Hypothalamus (tissue), 51 donors: ENCODE measurements around the gene MYO3B.
"Not testable (repeated sequence)": the region's sequence is repeated elsewhere in the genome, so short reads cannot be mapped to it uniquely, and the experiment has no call there.

Source experiments
- DNase-seq, 51 donors: peaks; one replicate each; lab custom pipeline; 2025; lab: John Stamatoyannopoulos, UW

Gene MYO3B

DNA sequence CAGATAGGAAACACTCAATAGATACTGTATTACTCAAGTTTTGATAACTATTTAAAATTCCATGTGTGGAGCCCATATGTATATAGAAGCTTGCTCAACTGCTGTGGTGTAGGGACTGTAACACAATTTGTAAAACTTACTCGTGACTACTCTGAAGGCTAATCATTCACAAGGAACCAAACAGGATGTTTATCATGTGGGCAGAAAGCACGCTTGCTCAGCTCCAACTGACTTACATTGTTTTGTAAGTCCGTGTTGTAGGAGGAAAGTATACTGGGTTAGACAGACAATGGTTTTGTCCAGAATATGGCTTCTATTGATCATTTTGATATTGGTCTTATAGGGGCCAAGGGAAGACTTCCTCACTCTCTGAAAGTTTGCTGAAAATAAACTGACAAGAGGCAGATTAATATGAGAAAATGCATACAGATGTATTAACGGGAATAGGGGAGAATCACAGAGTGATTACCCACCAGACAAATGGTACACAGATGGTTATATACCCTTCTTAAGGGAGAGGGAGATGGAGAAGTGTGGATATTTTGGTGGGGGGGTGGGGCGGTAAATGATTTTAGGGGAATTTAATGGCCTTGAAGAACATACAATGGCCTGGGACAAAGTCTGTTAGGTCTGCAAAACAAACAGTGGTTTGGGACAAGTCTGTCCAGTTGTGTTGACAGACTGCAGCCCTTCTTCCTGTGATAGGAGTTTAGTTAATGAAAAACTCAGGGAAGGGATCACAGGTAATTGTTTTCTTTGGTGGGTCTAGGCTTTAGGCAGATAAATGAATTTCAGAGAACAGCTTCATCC, 277.9 kb downstream of the MYO3B start:
- DNase-seq = no peak

DNA sequence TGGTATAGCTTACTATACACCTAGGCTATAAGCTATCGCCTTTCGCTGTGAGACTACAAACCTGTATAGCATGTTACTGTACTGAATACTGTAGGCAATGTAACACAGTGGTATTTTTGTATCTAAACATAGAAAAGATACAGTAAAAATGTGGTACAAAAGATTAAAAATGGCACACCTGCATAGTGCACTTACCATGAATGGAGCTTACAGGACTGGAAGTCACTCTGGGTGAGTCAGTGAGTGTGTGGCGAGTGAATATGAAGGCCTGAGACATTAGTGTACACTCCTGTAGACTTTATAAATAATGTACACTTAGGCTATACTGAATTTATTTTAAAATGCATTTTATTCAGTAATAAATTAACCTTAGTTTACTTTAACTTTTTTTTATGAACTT, 279.0 kb downstream of the MYO3B start:
- no peak for DNase-seq

DNA sequence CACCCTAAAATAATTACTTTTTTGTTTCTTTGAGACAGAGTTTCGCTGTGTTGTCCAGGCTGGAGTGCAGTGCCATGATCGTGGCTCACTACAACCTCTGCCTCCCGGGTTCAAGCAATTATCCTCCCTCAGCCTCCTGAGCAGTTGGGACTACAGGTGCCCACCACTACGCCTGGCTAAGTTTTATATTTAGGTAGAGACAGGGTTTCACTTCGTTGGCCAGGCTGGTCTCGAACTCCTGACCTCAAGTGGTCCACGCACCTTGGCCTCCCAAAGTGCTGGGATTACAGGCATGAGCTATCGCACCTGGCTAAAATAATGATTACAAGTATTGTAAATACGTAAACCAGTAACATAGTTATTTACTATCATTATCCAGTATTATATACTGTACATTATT, 279.8 kb downstream of the MYO3B start:
- DNase-seq = no peak

DNA sequence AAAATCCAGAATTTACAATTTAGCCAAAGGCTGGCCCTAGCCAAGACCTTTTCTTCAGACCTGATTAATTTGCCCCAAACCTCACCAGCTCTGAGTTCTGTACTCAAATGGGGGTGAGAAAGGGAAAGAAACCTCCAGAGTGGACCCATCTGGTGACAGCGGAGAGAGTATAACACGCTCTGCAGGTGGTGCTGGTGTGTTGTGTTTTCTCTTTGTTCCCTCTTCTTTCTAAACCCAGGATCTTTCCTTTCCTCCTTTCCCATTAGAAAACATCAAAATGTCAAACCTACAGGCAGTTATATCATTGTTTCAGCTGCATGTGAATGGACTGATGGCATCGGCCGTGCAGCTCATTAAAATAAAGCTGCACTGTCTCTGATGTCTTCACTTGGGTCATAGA, 283.9 kb downstream of the MYO3B start:
- DNase-seq = peak in 3 of 51 donors; percentile 1 to 3 (median 2)

DNA sequence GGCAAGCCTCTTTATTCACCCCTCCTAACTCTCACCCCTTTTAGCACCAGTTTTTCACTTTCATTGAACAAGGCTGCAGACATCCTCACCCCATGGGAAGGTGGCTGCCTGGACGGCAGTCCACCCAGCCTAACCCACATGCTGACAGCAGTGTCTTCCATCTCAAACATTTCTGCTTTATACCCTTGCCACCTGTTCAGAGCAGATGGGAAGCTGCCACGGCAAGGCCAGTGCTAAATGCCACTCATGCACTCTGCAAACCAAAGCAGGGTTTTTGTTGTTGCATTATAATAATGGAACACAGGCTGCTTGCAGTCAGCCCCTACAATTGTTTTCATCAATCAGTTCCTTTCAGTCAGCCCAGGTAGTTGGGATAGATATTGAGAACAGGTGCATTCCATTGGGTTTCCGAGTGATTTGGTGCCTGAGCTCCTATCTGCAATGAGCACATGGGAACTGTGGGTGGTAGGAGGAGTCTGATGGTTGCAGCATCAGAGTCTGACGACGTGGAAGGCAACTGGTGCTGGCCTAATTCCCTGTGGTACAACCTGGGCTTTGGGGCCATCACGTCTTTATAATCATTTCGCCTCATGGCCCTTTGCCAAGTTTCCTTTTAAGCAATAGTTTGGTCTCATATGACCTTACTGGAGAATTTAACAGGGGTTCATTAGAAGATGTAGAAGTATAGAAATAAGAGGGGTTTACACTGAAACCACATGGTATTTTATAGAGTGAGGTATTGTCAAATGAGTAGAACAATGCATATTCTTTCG, 284.7 kb downstream of the MYO3B start:
- no peak for DNase-seq

DNA sequence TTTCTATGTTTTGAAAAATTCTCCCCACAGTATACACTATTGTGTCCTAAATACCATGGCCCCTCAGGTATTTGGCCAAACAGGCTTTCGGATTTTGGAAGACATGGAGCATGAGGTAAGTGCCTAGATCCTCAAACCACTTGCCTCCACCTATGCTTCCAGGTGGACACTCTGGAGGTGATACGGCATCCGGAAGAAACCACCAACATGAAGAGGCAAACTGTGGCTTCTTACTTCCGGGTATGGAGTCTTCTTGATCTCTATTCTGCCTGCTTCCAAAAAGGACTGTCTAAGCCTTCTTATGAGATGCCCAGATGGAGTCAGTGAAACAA, 285.2 kb downstream of the MYO3B start:
- no peak for DNase-seq

DNA sequence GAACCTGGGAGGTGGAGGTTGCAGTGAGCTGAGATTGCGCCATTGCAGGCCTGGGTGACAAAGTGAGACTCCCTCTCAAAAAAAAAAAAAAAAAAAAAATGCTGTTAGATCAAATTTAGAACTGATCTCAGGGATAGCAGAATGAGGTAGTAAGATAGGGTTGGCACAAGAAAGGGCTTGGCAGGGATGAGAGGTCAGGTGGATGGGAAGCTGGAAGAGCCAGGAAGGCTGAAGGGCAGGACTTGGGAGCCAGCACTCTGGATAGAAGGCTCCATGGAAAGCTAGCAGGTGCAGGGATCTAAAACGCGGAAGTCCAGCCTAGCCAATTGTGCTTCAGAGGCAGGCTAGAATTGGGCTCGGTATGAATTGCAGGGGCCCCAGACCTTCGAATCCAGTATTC, 286.3 kb downstream of the MYO3B start:
- no peak for DNase-seq

DNA sequence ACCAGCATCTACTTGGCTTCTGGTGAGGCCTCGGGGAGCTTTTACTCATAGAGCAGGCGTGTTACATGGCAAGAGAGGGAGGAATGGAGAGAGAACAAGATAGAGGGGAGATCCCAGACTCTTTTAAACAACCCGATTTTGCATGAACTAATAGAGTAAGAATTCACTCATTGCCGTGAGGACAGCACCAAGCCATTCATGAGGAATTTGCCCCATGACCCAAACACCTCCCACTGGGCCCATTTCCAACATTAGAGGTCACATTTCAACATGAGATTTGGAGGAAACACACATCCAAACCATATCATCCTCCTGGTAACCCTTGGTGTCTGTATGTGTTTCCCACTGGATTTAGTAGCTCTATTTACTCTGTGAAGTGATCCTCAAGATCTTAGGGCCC, 287.3 kb downstream of the MYO3B start:
- no peak for DNase-seq

DNA sequence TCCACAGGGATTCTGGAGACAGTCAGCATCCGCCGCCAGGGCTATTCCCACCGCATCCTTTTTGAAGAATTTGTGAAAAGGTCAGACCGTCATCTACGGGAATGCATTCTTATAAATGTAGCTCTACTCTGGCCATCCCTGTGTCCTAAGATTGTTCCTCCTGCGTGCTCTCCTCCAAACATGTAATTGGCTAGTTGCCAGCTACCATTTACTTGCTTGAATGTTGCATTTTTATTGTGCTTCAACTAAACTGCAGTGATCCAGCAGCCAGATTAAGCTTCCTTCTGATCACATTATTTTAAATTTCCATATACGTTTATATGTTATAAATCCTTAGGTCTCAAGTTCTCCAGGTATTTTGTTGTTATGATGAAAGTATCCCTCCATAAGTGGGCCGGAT, 288.7 kb downstream of the MYO3B start:
- no peak for DNase-seq

DNA sequence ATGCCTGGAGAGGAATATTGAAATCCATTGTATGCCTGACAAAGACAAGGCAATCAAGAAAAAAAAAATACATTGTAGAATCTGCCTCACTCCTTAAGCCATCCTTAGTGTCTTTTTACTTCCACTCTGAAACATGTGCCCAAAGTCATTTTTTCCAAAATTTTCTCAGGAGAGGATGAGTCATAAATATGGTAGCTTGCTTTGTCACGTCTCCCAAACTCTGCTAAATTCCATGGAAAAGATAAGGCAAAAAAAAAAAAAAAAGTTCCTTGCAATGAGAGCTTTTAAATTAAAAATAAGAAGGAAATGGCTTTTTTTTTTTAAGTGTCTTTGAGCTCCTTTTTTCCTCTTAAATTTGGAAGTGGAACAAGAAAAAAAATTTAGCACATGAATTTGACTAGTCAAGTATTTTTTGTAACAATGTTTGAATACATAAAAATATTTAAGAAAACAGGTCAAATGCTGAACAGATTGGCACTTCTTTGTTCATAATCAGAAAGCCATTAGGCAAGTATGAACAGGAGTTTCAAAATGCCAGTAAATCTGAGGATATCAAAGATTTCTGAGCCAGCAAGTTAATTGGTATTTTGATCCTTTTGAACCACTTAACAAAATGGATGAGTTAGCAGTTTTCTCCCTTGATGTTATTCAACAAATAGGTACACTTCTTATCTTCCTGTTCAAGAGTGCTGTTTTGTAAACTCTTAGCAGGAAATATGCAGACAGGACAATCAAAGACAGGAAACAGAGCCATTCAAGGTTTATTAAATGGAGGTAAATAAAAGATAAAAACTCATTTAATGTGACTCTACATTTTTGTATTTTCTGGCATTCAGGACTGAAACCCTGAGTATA, 289.8 kb downstream of the MYO3B start:
- no peak for DNase-seq

DNA sequence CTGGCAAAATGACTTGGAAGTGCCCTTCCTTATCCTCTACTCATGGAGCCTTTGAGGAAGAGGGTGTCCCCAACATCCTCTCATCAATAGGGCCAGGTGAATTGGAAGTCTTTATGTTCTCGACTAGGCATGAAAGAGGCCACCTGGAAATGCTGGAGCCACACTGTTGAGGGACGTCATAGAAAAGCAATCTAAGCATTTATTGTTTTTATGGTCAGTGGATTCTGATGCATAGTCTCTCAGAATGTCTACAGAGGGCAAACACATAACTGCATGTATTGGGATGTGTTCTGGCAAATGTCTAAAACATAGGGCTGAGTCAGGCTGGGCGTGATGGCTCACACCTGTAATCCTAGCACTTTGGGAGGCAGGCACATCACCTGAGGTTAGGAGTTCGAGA, 290.6 kb downstream of the MYO3B start:
- no peak for DNase-seq

DNA sequence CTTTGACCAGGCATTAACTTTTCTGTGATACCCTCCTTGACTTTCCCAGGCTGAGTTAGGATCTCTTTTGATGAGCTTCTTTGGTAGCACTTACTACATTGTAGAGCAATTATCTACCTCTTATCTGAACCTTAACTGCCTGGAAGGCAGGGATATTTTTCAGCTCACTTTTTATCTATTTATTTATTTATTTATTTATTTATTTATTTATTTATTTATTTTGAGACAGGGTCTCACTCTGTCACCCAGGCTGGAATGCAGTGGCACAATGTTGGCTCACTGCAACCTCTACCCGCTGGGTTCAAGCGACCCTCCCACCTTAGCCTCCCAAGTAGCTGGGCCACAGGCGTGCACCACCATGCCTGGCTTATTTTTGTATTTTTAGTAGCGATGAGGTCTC, 294.6 kb downstream of the MYO3B start:
- not testable (repeated sequence) for DNase-seq

DNA sequence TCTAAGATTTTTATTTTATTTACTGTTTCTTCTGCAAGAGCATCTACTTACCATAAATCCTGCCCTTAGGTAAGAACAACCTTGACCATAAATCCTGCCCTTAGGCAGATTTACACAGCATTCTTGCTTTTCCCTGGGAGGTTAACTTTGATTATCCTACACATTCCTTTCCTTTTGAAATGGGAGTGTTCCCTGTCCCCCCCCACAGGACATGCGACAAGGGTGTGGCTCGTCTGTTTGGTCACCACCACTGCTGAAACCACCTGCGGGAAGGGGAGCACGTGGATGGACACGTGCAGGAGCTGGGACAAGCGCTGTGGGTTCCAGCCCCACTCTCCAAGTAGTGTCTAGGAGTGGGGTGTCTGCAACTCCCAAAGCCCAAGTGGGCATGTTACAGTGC, 297.9 kb downstream of the MYO3B start:
- DNase-seq = no peak

DNA sequence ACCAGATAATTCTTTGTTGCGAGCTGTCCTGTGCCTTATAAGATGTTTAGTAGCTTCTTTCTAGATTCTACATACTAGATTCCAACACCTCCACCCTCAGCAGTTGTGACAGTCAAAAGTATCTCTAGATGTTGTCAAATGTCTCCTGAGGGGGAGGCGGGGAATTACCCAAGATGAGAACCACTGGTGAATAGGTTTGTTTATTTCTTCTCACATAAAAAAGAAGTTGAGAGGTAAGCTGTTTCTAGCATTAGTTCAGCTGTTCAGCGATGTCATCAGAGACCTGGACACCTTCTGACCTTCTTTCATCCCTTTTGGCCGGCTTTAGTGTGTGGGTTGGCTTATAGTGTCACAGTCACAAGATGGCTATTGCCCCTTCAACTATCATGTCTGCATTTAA, 299.7 kb downstream of the MYO3B start:
- no peak for DNase-seq

DNA sequence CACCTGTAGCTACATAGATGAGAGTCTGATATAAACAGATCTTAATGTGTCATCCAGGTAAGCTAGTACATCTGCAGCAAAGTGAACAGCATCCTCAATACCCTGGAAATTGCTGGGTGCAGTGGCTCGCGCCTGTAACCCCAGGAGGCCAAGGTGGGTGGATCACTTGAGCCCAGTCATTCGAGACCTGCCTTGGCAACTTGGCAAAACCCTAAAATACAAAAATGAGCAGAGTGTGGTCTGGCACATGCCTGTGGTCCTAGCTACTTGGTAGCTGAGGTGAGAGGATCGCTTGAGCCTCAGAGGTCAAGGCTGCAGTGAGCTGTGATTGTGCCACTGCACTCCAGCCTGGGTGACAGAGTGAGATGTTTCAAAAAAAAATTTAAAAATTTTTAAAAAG, 303.3 kb downstream of the MYO3B start:
- DNase-seq = no peak

DNA sequence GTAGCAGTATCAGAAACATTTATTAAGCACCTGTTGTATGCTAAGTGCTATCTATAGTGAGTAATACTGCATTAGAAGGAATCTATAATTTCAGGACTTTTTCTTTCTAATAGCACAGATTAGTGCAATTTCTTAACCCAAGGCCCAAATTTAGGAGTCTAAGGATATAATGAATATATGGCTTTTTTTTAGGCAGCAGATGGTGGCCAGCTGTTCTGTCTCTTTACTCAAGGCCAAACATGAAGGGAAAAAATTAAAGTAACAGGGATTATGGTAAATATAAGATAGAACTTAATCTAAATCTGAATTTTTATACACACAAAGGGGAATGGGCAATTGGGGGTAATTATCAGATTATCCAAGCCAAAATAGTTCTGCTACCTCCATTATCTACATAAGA, 306.6 kb downstream of the MYO3B start:
- no peak for DNase-seq

DNA sequence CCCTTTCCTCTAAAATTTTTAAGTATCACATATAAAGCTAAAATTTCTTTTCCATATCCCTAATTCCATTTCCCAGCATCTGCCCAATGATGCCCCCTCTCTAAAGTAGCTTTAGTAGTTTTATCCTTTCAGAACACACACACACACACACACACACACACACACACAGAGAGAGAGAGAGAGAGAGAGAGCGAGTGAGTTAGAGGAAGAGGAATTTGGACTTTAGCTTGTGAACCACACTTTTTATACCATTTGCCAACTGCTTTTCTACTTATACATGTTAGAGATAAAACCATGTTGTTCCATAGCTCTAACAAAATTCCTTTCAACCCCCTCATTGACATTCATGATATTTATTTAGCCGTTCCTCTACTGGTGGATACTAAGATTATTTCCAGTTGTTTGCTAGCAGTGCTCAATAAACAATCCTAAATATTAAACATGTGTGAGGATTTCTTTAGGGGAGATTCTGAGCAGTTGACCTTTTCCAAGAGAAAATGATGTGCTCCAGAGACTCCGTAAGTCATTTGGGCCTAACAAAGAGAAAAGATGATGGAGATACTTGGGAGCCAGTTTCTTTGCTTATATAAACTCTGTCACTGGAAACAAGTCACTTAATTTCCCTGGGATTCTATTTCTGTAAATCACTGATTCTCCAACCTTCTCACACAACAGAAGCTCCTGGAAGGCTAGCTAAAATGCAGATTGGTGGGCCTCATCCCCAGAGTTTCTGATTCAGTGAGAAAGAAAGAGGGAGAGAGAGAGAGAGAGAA, 307.5 kb downstream of the MYO3B start:
- no peak for DNase-seq

DNA sequence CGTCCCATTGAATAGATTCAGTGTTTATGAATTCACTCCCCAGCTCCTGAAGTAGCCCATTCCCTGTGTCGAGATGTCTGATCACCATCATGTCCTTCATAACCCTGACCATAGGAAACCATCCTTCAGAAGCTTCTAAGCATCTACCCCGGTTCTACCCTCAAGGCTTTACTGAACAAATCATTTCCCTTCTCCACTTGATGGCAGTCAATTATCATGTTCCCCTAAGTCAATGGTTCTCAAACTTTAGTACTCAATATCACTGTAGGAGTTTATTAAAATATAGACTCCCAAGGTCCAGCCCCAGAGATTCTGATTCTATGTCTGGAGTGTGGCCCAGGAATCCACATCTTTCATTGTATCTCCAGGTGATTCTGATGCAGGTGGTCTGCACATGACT, 308.8 kb downstream of the MYO3B start:
- peak in 1 of 51 donors; percentile 22 for DNase-seq

DNA sequence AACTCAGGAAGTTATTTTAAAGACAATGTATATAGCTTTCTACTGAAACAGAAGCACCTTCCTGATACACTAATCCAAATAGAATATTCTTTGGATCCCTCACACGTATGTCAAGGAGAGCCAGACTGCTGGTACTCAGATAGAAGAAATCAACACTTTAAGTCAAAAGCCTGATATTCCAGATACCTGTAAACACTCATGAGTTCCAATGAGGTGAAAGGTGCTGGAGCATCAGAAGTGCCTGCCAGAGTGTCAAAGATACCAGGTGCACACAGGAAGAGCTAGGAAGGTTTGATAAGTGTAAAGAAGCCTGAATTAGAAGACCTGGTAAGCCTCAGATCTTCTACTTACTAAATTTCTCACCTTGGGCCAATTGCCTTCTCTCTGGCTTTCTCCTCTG, 310.9 kb downstream of the MYO3B start:
- DNase-seq = no peak

DNA sequence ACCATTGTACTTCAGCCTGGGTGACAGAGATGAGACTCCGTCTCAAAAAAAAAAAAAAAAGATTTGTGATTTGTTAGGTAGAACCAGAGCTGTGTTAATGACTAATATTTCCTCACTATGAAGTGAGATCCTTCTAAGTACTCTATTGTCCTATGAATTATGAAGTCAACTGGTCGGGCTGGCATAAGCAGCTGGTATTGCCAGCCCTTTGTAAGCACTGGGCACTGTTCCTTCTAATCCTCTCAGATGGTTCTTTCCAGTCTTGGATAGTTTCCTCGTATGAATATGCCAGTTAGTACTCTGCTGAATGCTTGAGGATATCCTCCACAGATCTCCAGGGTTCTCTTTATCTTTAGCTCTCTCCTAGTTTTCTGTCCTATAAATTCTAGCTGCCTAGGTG, 314.1 kb downstream of the MYO3B start:
- peak in 4 of 51 donors; percentile 2 to 30 (median 12) for DNase-seq
